ENCODE measurements around the gene CARS1.

Gene CARS1

DNA sequence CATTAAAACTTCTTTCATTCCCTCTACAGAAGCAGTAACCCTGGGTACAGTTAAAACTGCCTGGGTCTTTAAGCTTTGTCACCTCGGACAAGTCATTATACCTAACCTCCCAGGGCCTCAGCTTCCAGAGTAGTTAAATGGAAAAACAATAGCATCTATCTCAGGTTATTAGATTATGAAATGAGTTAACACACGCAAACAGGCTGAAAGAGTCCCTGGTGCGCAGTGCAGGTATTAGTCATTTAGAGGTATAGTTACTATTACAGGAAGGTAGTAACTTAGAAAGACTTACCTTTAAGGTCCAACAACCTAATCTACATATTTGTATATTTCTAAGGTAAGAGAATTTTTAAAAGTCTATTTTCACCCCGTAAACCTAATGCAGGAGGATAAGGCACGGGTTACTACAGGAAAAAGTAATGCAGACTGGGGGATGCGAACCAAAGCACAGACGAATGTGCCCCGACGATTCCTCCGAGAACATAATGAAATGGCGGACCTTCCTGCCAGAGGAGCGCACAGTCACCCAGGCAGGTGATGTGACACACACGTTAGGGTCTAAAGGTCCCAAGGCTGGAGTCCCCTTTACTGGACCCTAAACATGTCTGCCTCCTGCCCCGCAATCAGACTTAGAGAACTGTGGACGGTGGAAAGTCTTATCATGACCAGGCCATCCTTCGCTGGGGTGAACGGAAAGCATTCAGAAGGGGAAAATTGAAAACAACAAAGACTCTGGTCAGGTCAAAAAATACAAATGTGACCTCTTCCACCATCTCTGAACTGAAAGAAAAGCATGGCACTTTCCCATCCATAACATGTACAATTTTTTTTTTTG is 66.4 kb downstream of the CARS1 start:
- peak; percentile 65 for DNase-seq

DNA sequence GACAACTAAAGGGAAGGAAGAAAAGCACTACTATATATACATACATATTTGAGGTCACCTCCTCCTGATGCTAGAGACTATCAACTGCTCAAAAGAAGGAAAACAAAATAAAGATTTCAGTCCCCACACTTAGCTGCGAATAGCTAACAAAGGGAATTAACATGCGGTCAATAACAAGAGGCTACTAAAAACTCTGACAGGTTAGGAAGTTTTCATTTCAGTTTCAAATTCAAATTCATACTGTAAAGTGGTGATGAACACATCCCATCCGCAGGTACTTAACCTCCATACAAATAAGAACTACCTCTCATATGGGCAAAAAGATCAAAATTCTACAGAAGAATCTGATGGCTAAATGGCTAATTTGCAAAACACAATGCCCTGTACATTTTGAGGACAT is 67.7 kb downstream of the CARS1 start:
- DNase-seq, result no peak

DNA sequence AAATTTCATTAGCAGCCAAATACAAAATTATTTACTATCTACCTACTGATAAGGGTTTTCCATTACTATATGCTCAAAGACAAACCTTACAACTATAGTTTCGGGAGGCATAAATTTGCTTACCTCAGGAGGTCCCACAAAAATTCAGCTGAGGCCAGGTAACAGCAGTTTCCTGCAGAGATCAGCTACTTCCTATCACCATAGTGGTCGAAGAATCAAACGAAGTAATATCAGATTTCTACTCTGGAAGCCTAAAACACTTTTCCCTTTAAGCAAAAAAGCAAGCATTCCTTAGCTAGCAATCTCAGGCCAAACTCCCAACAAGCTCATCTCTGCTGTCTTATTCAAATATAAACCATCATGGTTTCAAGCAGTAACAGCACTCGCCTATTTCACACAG is 68.2 kb downstream of the CARS1 start:
- no peak for DNase-seq

DNA sequence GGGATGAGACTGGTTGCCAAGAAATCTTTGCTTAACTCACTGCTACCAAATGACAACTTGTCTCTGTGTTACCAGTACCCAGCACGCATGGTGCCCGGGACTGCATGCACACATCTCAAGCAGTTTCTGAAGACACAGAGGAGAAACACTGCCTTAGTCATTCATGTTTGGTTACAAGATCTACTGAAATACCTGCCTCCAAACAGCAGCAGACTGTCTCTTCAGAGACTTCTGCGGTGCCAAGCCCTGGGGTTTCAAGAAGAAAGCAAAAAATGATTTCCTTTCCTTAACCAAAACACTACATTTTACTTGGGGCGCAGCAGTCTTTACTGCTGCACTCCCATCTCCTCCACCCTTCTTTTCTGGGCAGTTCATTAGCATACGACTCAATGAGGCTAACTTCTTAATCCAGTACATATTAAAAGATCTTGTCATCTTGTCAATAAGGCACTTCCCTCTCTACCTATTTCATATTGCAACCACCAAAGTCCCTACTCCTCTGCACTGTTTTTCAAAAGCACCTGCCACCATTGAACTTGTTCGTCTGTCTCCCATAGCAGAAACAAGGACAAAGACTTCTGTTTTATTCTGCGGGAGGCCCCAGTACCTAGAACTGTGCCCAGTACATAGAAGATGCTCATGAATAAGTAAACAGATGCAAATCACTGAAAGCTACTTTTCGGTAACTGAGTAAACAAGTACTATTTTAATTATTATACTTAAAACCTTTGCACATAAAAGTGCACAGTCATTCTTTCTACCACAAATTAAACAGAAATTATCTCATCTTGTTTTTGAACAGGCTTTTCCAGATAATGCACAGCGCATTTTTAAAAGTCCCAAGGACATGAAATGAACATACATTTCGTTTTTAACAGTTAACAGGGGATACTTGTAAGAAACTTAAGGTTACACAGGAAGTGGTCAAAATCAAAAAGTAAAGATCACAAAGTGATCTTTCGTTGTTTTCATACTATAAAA is 69.1 kb downstream of the CARS1 start:
- peak; percentile 38 for DNase-seq

DNA sequence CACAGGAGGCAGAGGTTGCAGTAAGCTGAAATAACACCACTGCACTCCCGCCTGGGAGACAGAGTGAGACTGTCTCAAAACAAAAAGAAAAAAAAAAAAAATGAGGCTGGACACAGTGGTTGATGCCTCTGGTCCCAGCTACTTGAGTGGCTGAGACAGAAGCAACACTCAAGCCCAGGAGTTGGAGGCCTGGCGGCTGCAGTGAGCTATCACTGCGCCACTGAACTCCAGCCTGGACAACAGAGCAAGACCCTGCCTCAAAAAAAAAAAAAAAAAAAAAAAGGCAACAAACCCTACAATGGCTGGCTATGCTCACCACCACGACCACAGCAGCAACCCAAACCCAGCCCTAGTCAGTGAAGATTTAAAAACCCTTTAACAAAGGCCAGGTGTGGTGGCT is 73.3 kb downstream of the CARS1 start:
- no peak for DNase-seq

DNA sequence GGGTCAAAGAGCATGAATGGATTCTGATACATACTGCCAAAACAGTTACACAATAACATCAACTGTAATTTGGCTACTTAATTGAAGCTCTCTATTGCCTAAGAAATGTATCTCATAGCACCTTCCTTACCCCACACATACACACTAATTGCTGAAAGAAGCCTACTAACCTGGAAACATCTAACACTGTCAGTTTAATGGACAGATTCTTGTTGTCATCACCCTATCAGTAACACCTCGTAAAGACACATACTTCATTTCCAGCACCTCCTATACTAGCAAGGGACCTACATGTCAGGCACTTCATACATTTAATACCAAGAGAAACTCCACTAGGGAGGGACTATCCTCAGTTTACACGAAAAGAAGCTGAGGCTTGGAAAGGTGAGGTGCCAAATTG is 75.0 kb downstream of the CARS1 start:
- no peak for DNase-seq

DNA sequence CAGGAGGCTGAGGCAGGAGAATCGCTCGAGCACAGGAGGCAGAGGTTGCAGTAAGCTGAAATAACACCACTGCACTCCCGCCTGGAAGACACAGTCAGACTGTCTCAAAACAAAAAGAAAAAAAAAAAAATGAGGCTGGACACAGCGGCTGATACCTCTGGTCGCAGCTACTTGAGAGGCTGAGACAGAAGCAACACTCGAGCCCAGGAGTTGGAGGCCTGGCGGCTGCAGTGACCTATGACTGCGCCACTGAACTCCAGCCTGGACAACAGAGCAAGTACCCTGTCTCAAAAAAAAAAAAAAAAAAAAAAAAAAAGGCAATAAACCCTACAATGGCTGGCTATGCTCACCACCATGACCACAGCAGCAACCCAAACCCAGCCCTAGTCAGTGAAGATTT is 76.1 kb downstream of the CARS1 start:
- no peak for DNase-seq

DNA sequence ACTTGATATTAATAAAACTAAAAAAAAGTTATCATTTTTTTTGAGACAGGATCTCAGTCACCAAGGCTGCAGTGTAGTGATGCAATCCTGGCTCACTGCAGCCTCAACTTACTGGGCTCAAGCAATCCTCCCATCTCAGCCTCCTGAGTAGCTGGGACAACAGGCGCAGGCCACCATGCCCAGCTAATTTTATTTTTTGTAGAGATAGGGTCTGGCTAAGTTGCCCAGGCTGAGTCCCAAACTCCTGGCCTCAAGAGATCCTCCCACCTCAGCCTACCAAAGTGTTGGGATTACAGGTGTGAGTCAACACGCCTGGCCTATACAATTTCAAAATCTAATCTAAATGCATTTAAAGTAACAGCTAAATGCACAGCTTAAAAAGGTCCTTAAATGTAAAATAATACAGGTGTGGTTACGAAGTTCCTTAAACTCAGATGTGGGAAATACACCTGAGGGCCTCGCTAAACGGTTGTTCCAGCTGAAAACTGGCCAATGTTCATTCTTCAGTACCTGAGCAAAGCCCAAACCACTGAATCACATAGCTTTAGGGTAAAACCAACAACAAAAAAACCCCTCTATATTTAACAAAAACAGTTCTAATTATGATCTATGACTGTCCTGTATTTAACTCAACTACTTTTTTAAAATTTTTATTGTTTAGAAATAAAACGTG is 76.9 kb downstream of the CARS1 start:
- no peak for DNase-seq

DNA sequence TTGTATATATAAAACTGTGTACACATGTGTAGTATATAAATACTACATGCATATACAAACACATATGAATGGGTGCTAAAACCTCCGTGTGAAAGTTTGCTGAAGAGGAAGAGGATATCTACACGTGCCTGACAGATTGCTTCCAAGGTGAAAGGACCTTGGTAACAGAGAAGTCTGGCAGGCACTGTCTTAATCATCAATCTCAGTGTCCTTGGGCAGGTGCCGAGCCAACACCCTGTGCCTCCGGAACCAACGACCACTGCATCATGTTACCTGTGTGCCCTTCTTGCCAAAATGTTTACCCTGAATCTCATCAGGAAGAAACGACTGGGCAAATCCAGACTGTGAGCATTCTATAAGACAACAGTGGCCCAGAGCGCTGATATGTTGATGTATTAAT is 80.1 kb downstream of the CARS1 start:
- DNase-seq, result no peak

DNA sequence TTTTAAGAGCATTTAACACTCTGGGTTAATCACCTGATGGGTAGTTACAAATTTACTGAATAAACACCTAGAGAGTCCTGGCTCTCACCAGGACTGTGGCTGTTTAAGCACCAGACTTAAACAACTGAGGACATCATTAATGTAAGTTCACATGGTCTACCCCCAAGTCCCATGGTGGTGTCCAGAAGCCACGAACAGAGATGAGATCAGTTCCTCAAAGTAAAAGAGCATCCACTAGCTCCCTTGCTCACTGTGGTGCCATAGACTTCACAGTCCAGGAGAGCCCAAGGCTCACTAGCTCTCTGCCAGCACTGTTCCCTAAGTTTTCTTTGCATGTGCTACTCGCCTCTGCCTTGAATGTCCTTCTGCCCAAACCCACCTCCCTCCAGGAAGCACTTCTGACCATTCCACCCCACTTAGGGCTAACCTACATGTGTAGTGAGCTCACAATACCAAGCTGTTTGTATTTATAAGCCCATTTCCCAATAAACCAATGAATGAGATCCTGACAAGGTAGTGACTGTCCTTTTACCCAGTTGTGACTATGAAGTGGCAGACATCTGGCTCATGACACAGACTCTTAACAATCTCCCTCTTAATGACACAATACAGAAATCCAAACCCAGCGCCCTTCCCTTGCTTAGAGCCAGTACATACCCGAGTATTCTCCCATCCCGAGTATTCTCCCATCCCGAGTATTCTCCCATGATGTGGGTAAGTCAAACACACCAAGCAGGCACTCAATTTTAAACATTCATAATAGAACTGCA is 80.7 kb downstream of the CARS1 start:
- DNase-seq, result no peak

DNA sequence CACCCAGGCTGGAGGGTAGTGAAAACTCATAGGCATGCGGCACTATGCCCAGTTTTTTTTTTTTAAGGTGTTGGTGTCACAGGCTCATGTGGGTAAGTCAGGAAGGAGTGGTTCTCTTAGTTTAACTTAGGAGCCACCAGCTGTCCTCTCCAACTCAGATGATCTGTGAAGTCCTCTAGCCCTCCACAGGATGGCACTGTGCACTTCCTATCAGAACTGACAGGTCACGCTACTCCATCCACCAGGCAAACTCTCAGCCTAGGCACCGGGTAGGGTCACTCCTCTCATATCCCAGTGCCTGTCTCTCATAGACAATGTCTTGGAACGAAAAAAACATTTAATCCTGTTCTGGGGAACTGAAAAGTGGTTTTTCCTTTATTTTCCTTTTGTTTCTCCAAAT is 81.6 kb downstream of the CARS1 start:
- DNase-seq, result peak; percentile 30

DNA sequence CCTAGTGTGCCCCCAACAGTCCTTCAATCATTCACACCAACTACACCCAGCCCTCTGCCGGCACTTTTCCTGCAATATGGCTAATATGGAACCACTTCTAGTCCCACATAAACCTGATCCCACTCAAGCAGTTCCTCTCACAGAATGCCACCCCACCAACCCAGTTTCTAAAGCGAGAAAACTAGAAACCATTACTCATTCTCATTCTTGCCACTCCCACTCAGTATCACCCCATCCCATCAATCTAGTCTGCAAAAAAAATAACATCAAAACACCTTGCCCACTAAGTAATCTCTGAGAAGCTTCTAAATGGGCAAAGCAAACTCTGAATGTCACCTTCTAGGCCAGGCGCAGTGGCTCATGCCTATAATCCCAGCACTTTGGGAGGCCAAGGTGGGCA is 83.0 kb downstream of the CARS1 start:
- DNase-seq, result no peak

DNA sequence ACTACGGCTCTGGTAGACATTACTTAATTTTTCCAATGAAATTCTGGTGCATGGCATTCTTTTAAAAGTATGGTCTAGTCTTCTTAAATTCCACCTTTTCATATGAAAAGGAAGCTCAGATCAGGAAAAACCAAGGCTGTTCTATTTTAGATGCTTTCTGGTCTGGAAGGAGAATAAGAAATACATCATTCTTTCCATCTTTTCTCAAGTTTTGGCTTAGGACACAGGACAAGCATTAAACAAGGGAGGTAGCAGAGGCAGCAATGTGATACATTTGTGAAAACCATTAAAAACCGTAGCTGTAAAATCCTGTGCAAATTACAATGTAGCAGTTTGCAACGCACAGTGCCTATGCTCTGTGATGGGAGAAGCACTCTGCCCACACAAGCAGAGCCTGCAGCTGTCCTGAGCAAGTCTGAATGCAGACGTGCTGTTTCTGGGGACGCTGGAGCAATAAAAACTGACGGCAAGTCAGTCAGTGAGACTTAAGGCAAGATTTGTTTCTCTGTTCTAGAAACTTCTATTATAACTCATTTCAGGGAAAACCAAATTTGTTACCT is 88.8 kb downstream of the CARS1 start:
- DNase-seq, result no peak

DNA sequence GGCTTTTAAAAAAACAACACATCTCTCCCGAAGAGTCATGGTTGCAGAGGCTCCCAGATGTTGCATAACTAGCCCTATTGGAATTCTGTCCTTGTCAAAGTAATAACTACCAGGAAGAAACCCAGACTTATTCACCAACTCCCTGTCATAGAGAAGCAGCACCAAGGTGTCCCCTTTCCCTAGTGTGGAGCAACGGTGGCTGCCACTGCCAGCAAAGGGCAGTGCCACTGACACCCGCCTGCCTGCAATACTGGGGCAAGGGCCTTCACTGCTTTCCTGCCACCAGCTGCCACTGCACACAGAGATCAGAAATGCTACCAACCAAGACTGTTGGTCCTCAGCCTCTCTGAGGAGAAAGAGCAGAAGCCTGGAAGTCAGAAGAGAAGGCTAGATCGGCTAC is 92.4 kb downstream of the CARS1 start:
- DNase-seq, result no peak

DNA sequence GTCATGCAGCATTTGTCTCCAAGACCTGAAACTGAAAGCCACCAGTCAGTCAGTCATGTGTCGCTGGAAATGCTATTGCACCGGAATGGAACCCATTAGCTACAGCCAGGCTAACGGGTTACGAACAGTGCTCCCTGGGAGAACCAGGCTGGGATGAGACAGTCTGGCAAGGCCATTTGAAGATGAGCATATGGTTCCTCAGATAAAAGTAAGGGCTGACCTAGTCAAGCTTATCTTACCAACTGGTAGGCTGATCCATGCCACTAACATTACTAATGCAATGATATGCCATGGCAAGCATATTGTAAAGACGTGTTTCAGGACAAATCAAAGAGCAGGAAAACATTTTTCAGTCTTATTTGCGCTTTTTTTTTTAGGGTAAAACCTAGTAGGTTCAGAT is 93.5 kb downstream of the CARS1 start:
- no peak for DNase-seq

DNA sequence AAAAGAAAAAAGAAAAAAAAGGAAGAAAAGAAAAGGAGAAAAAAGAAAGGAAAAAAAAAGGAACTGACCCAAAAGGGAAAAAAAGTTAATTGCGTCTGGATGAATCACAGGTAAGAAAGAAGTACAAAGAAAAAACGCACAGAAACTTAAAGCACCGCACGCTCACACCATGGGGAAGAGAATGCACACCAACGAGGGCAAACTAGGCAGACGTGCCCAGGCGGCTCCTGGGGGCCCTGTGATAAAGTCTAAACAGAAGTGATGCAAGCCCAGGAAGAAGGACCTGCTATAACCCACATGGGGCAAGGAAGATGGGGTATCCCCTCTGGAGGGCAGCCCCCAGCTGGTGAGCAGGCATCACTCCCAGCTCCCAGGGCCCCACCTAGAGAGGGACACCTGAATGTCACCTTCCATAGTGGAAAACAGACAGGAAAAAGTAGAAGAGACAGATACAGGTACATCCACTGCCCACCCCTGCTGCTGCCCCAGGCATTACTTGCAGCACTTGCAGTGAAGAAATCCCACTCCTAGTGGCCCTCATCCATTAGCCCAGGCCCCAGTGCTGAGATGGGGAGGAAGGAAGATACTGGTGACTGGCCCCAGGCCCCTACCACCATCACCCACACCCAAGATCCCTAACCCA is 94.0 kb downstream of the CARS1 start:
- DNase-seq, result no peak

DNA sequence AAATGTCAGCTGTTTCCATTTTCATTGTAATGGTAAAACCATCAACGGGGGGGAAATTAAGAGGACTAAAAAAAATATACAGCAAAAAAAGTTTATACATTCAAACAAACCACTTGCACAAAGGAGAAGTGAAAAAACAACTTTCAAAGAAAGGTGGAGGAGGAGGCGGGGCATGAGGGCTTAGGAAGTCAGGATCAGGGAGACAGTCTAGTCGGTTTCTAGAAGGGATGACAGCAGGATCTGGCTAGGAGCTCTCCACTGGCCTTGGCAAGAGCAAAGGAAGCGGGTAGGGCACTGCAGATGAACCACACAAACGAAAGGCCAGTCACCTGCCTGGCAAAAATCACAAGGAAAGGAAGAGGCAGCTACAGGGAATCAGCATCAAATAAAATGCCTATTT is 96.1 kb downstream of the CARS1 start:
- no peak for DNase-seq

DNA sequence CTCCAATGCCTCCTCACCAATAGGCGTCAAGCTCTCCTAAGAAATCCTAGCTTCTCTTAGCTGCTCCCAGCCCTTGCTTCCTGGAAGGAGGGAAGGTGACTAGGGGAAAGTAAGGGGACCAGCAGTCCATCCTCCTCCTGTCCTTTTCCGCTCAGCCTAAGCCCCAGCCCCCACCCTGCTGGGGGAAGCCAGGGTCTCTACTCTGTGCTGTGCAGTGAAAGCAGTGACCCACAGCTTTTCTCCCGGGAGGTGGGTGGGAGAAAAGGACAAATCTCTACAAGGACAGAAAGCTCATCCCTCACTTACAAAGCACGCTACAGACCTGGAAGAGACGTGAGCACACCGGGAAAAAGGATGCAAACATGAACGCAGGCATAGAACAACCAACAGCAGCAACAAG is 97.1 kb downstream of the CARS1 start:
- DNase-seq, result no peak

DNA sequence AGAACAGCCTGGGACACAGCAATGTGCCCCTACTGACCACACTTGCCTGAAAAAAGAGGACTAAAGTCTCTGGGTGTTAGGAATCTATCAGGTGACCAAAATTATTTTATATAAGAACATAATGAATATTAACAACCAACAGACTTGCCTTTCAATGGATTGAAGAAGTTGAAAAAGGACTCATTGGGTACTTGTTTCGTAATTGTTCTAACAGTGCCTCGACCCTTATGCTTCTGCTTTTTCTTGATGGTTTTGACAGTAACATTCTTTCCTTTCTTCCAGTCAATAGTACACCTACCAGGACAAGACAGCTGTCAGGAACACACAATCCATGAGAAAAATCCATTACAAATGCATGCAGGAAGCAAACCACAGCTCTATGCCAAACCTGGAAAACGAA is 99.0 kb downstream of the CARS1 start:
- no peak for DNase-seq

DNA sequence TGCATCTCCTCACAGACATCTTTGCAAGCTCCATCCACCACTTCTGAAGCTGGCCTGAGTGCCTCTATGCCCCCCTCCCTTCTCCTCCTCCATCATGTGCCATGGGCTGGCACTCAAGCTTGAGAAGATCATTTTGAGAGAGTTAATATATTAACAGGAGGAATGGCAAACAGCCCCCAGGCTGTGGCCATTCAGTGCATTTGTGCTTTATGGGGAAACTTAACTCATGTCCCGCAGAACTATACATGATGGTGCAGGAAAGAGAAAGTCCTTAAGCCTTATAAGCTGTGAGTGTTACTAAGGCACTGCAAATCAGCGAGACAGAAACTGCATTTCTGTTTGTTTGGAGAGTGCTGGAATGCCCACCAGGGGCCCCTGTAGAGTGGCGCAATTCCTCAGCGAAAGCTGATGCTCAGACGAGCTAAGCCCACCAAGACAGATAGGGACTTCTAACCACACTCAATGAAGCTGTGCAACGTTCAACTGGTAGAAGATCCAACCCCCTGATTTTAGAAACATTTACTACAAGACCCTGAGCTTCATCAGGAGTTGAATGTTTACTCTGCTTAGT is 101.2 kb downstream of the CARS1 start:
- no peak for DNase-seq

DNA sequence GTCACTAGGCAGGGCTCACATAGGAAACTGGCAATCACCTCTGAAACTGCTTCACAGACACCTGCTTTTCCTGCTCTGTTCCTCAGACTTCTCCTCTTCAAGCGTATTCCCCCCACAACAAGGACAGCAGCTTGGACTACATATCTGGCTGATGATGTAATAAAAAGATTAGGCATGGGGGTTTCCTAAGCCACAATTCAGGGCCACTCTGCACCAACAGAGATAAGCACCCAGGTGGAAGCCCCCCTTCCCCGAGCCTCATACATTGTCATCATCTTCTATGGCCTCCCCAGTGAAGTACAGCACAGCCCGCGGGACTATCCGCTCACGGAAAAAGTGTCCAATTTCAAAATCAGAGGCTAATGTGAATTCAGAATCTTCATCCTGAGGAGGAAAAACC is 103.0 kb downstream of the CARS1 start:
- no peak for DNase-seq

DNA sequence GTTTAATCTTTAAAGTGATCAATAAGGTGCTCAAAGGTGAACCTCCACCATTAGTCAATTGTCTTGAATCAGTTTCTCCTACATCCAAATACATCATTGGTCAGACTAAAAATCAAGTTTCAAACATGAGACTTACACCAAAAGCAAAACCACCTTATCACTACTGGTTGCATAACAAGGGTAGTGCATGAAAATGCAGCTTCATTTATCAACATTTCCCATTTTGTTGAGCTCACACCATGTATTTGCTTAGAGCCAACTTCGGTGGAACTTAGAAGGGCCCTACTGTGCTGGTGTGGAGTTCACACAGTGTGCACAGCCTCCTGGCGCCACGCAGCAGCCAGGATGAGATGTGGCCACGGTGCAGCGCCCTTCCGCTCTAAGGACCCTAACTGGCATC is 104.9 kb downstream of the CARS1 start:
- DNase-seq, result no peak
